NCI-H1105 treated with DMSO at 0.1 percent for 48 hours (cell line): ENCODE results near the gene ENPP6.
A peak's percentile ranks its signal among the peaks of the same experiment; 100 is the strongest.

Experiments used
- DNase-seq: peaks from one replicate; lab custom pipeline; 2025; lab: John Stamatoyannopoulos, UW

ENPP6 gene

GRCh38 chr4:184190711-184191110, 27.0 kb downstream of the ENPP6 start:
- DNase-seq, result no peak

- DNase-seq, result no peak
These were observed 27.7 kb downstream of the ENPP6 start for GRCh38 chr4:184189966-184190365.

- no peak for DNase-seq
These were observed 29.0 kb downstream of the ENPP6 start for GRCh38 chr4:184188443-184189400.

GRCh38 chr4:184177271-184177670, 40.4 kb downstream of the ENPP6 start:
- no peak for DNase-seq

GRCh38 chr4:184174571-184175488, 42.8 kb downstream of the ENPP6 start:
- no peak for DNase-seq

GRCh38 chr4:184171011-184171410, 46.7 kb downstream of the ENPP6 start:
- no peak for DNase-seq

GRCh38 chr4:184169225-184169867, 48.3 kb downstream of the ENPP6 start:
- no peak for DNase-seq

GRCh38 chr4:184168406-184169019, 49.2 kb downstream of the ENPP6 start:
- no peak for DNase-seq

- no peak for DNase-seq
These were observed 50.1 kb downstream of the ENPP6 start for GRCh38 chr4:184167576-184167975.

GRCh38 chr4:184166736-184167135, 50.9 kb downstream of the ENPP6 start:
- DNase-seq, result no peak

GRCh38 chr4:184165291-184165690, 52.4 kb downstream of the ENPP6 start:
- no peak for DNase-seq

GRCh38 chr4:184163813-184164212, 53.9 kb downstream of the ENPP6 start:
- peak; percentile 20 for DNase-seq

- no peak for DNase-seq
These were observed 55.1 kb downstream of the ENPP6 start for GRCh38 chr4:184162596-184162995.

GRCh38 chr4:184157322-184157721, 60.4 kb downstream of the ENPP6 start:
- DNase-seq, result no peak

GRCh38 chr4:184156163-184156920, 61.3 kb downstream of the ENPP6 start:
- no peak for DNase-seq

GRCh38 chr4:184154199-184154598, 63.5 kb downstream of the ENPP6 start:
- no peak for DNase-seq

- DNase-seq, result no peak
These were observed 63.9 kb downstream of the ENPP6 start for GRCh38 chr4:184153781-184154180.

GRCh38 chr4:184151988-184152485, 65.6 kb downstream of the ENPP6 start:
- no peak for DNase-seq

- no peak for DNase-seq
These were observed 67.4 kb downstream of the ENPP6 start for GRCh38 chr4:184150102-184150839.
